HG03175 (cell line): ENCODE data around the gene ALAS1.
"Not testable (repeated sequence)": the region's sequence is repeated elsewhere in the genome, so short reads cannot be mapped to it uniquely, and the experiment has no call there.

ENCODE experiments used
- ATAC-seq: cut with Tn5 transposase; IDR thresholded peaks from one replicate; pipeline ENCODE4 v1.9.1; 2021; ENCODE audit warnings: mild to moderate bottlenecking, moderate library complexity; ENCODE audit not compliant: unreplicated experiment

ALAS1 gene

GRCh38 chr3:52176951-52177700 is 20.8 kb upstream of the ALAS1 start:
- ATAC-seq, result no peak

- ATAC-seq, result no peak
Observed at GRCh38 chr3:52177701-52178042, 20.3 kb upstream of the ALAS1 start.

- ATAC-seq, result not testable (repeated sequence)
Observed at GRCh38 chr3:52178126-52178525, 19.8 kb upstream of the ALAS1 start.

GRCh38 chr3:52178537-52178936 is 19.4 kb upstream of the ALAS1 start:
- ATAC-seq, result no peak

- ATAC-seq, result no peak
Observed at GRCh38 chr3:52181543-52181942, 16.4 kb upstream of the ALAS1 start.

- no peak for ATAC-seq
Observed at GRCh38 chr3:52182196-52182595, 15.8 kb upstream of the ALAS1 start.

GRCh38 chr3:52182691-52183090 is 15.3 kb upstream of the ALAS1 start:
- no peak for ATAC-seq

GRCh38 chr3:52183786-52184445 is 14.0 kb upstream of the ALAS1 start:
- ATAC-seq, result no peak

GRCh38 chr3:52184690-52185089 is 13.3 kb upstream of the ALAS1 start:
- ATAC-seq, result no peak

GRCh38 chr3:52185311-52185710 is 12.6 kb upstream of the ALAS1 start:
- no peak for ATAC-seq

- no peak for ATAC-seq
Observed at GRCh38 chr3:52185837-52186236, 12.1 kb upstream of the ALAS1 start.

- no peak for ATAC-seq
Observed at GRCh38 chr3:52186729-52187128, 11.2 kb upstream of the ALAS1 start.

GRCh38 chr3:52188556-52188955 is 9.4 kb upstream of the ALAS1 start:
- no peak for ATAC-seq

GRCh38 chr3:52190294-52191074 is 7.5 kb upstream of the ALAS1 start:
- ATAC-seq, result no peak

- no peak for ATAC-seq
Observed at GRCh38 chr3:52191663-52192062, 6.3 kb upstream of the ALAS1 start.

- no peak for ATAC-seq
Observed at GRCh38 chr3:52193065-52193464, 4.9 kb upstream of the ALAS1 start.

- no peak for ATAC-seq
Observed at GRCh38 chr3:52194485-52195290, 3.3 kb upstream of the ALAS1 start.

GRCh38 chr3:52195291-52195597 is 2.7 kb upstream of the ALAS1 start:
- no peak for ATAC-seq

GRCh38 chr3:52195823-52196331 is 2.1 kb upstream of the ALAS1 start:
- no peak for ATAC-seq

GRCh38 chr3:52196977-52197376 is 983 bp upstream of the ALAS1 start:
- ATAC-seq, result no peak

GRCh38 chr3:52197499-52197841 is 490 bp upstream of the ALAS1 start:
- peak; percentile 1 for ATAC-seq
